ENCODE data around the gene DEPP1. TPM values are rescaled to one million over a fixed set of nuclear protein-coding genes. Genes with fewer than 3 reads are reported as not detected.
A peak's percentile ranks its signal among the peaks of the same experiment; 100 is the strongest.

Gene DEPP1
- total and polyA plus RNA-seq, 2 donors (not counting 3 experiments of a cell fraction or from before 2014, with no cell fraction given) = 364 to 951 TPM

DNA sequence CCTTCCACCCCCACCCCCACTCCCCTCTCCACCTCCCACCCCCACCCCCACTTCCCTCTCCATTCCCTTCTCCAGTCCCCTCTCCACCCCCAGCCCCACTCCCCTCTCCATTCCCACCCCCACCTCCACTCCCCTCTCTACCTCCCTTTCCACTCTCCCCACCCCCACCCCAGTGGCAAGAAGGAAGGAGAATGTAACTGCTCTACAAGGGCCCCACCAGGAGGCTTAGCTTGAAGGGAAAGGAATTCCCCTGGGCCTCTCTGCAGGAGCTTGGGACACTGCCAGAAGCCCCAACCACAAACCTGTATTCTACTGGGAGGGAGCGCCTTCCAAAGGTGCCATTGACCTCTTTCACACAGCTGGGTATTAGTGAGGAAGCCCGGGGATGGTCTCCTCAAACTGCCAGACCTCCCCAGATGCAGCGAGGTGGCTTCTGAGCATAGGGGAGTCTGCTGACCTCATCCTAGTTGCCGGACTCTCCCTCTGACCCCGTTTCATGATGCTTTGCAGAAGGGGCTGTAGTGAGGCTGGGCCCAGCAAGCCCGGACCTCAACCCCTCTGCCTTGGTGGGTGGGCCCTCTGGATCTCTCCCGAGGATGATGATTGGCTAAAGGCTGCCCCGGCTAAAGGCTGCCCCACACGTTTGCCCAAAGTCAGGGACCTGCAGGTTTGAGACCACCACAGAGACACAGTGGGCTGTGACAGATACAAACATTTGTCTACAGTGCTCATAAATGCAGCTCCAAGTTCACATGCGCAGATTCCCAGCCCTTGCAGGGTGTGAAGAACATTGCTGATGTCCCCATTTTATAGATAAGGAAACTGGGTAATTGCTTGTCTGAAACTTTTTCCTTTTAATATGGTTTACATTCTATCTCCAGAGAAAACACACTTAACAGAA lies 2.9 kb downstream of the DEPP1 start:
- no peaks in the 10 kb centered on the region for H3K9me3 ChIP-seq (replicated peaks; ENCODE audit: control insufficient read depth, insufficient read depth, low read length)
- H3K79me2 ChIP-seq (ENCODE audit: control insufficient read depth, insufficient read depth, low read length) = no peaks in the 10 kb centered on the region
- BruUV-seq (replicated peaks) = no TSS peak
- no peaks in the 10 kb centered on the region for H3K27me3 ChIP-seq (ENCODE audit: control insufficient read depth in 2 of 2, insufficient read depth in 2 of 2, low read length in 2 of 2)
- no peak overlapping the region for H3K27ac ChIP-seq (ENCODE audit: insufficient read depth, low read depth, low read length)
- CTCF ChIA-PET = interaction anchor here (0.6 to 2.0 kb wide), 9 partner anchors 8 to 42 kb away, joined by 3 to 30 read pairs (median 4); no protein-coding TSS in a partner anchor
- DNase-seq (ENCODE audit: low read depth, low spot score) = peak; percentile 96
- FAIRE-seq = no peak
- POLR2A ChIA-PET = interaction anchor here (1.2 to 1.7 kb wide), 4 partner anchors 20 to 28 kb away, joined by 4 to 12 read pairs (median 8); no protein-coding TSS in a partner anchor
- dilution Hi-C loops (cut with MboI; ENCODE audit: extremely low pct_ligation_motif_present, low sequenced_read_pairs) = no loop called here
- peak; percentile 50 for TF ChIP-seq POLR2AphosphoS5 (IDR thresholded peaks at IDR 0.05; ENCODE audit: insufficient read depth, low read depth, low read length)
- no peak for TF ChIP-seq POLR2A (IDR thresholded peaks at IDR 0.05; ENCODE audit: low read depth, low read length)
- TF ChIP-seq MYC (IDR thresholded peaks at IDR 0.05; ENCODE audit: low read depth, low read length) = no peak
- H4K20me1 ChIP-seq (replicated peaks; ENCODE audit: control insufficient read depth, extremely low read depth, insufficient read depth, low read length) = no peaks in the 10 kb centered on the region
- no peak overlapping the region for H2AFZ ChIP-seq (ENCODE audit: low read depth, low read length)
- H3K4me2 ChIP-seq (ENCODE audit: insufficient read depth, low read length) = peak overlapping the region; percentile 23
- H3K9me1 ChIP-seq (replicated peaks; ENCODE audit: control insufficient read depth, extremely low read depth, insufficient read depth, low read length) = no peaks in the 10 kb centered on the region
- peaks cover 28% of the 10 kb centered on the region for H3K4me1 ChIP-seq (ENCODE audit: control insufficient read depth, extremely low read depth, insufficient read depth, low read length)
- intact Hi-C loops (cut with micrococcal nuclease) = loop anchor here (1.0 to 10.0 kb wide), 5 partner anchors 16 to 1301 kb away; partner anchors contain the start of gene RASSF4
- H3K36me3 ChIP-seq (ENCODE audit: control insufficient read depth in 2 of 2, extremely low read depth in 1 of 2, insufficient read depth in 2 of 2, low read length in 2 of 2) = peaks cover 0 to 11% of the 10 kb centered on the region in 2 experiments
- peak overlapping the region; percentile 5 for H3K9ac ChIP-seq (replicated peaks; ENCODE audit: extremely low read depth, insufficient read depth, low read length)
- H3K4me3 ChIP-seq (replicated peaks in 1 of 3; ENCODE audit: insufficient read depth in 1 of 3, low read depth in 1 of 3, low read length in 3 of 3) = peak overlapping the region in 2 of 3 experiments; percentile 58 to 82

DNA sequence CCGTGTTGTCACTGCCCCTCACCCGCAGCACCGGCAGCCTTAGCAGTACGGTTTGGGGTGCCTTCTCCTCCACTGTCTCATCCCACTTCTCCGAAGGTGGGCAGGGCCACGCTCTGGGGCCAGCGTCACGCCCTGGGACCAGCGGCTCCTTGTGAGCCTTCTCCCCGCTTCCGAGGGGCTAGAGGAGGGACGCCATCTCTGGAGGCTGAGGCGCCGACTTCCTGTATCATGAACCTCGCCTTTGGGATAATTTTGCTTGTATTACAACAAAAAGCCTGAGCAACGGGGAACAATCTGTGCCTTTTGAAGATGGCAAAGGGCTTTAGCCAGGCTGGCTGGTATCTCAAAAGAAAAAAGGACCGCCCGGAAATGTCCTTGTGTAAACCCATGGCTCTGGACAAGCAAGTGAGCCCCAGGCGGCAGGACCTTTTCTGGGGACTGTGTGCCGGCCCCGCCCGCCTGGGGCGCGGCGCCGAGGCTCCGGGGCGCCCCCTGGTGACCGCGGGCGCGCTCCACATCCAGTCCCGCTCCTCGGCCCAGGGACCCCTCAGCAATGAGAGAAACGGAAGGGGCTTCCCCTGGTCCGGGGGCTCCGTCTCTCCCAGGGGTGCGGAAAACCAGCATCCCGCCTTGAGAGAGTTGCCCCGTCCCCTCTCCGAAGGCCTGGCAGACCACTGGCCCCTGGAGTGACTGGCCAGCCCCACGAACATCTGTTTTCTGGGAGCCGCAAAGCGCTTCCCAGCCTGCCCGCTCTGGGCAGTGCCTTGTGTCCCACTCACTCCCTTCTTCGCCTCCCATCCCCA lies 3.8 kb downstream of the DEPP1 start:
- Histone ChIP-seq H3K4me1 (ENCODE audit: control insufficient read depth, extremely low read depth, insufficient read depth, low read length) (peaks cover 20% of the 10 kb centered on the region), H3K27me3 (ENCODE audit: control insufficient read depth in 2 of 2, insufficient read depth in 2 of 2, low read length in 2 of 2) (no peaks in the 10 kb centered on the region), H3K9me1 (replicated peaks; ENCODE audit: control insufficient read depth, extremely low read depth, insufficient read depth, low read length) (no peaks in the 10 kb centered on the region), H3K79me2 (ENCODE audit: control insufficient read depth, insufficient read depth, low read length) (no peaks in the 10 kb centered on the region), H3K36me3 (ENCODE audit: control insufficient read depth in 2 of 2, extremely low read depth in 1 of 2, insufficient read depth in 2 of 2, low read length in 2 of 2) (peaks cover 0 to 11% of the 10 kb centered on the region in 2 experiments), H3K9ac (replicated peaks; ENCODE audit: extremely low read depth, insufficient read depth, low read length) (peak overlapping the region; percentile 68), H3K4me3 (replicated peaks in 1 of 3; ENCODE audit: insufficient read depth in 1 of 3, low read depth in 1 of 3, low read length in 3 of 3) (peak overlapping the region in 2 of 3 experiments; percentile 22 to 48), H3K27ac (ENCODE audit: insufficient read depth, low read depth, low read length) (peak overlapping the region; percentile 60), H3K4me2 (ENCODE audit: insufficient read depth, low read length) (peak overlapping the region; percentile 66), H3K9me3 (replicated peaks; ENCODE audit: control insufficient read depth, insufficient read depth, low read length) (no peaks in the 10 kb centered on the region), H4K20me1 (replicated peaks; ENCODE audit: control insufficient read depth, extremely low read depth, insufficient read depth, low read length) (no peaks in the 10 kb centered on the region), H2AFZ (ENCODE audit: low read depth, low read length) (peak overlapping the region; percentile 95)
- dilution Hi-C loops (cut with MboI; ENCODE audit: extremely low pct_ligation_motif_present, low sequenced_read_pairs) = no loop called here
- intact Hi-C loops (cut with micrococcal nuclease) = loop anchor here (1.0 to 10.0 kb wide), 5 partner anchors 16 to 1300 kb away; partner anchors contain the start of gene RASSF4
- POLR2A ChIA-PET = interaction anchor here (1.2 to 1.7 kb wide), 4 partner anchors 20 to 29 kb away, joined by 4 to 12 read pairs (median 8); no protein-coding TSS in a partner anchor
- CTCF ChIA-PET = interaction anchor here (1.0 to 2.3 kb wide), 8 partner anchors 8 to 42 kb away, joined by 3 to 30 read pairs (median 8); no protein-coding TSS in a partner anchor
- BruUV-seq (replicated peaks) = no TSS peak
- TF ChIP-seq FOS (IDR thresholded peaks at IDR 0.05; ENCODE audit: borderline replicate concordance, insufficient read depth, low read length) = no peak
- TF ChIP-seq, protein P1, sequence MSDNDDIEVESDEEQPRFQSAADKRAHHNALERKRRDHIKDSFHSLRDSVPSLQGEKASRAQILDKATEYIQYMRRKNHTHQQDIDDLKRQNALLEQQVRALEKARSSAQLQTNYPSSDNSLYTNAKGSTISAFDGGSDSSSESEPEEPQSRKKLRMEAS (IDR thresholded peaks at IDR 0.05; ENCODE audit: insufficient read depth, insufficient read length) = no peak
- TF ChIP-seq, protein P2, sequence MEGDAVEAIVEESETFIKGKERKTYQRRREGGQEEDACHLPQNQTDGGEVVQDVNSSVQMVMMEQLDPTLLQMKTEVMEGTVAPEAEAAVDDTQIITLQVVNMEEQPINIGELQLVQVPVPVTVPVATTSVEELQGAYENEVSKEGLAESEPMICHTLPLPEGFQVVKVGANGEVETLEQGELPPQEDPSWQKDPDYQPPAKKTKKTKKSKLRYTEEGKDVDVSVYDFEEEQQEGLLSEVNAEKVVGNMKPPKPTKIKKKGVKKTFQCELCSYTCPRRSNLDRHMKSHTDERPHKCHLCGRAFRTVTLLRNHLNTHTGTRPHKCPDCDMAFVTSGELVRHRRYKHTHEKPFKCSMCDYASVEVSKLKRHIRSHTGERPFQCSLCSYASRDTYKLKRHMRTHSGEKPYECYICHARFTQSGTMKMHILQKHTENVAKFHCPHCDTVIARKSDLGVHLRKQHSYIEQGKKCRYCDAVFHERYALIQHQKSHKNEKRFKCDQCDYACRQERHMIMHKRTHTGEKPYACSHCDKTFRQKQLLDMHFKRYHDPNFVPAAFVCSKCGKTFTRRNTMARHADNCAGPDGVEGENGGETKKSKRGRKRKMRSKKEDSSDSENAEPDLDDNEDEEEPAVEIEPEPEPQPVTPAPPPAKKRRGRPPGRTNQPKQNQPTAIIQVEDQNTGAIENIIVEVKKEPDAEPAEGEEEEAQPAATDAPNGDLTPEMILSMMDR (IDR thresholded peaks at IDR 0.05; ENCODE audit: extremely low read depth in 1 of 2, insufficient read depth in 1 of 2, low read depth in 1 of 2, low read length in 2 of 2) = peak; percentile 81 to 95
- TF ChIP-seq GATA2 (IDR thresholded peaks at IDR 0.05; ENCODE audit: insufficient read depth, insufficient read length, low read depth, low read length) = no peak
- TF ChIP-seq POLR2AphosphoS5 (IDR thresholded peaks at IDR 0.05; ENCODE audit: insufficient read depth, low read depth, low read length) = peak; percentile 62
- TF ChIP-seq EZH2 (IDR thresholded peaks at IDR 0.05; ENCODE audit: borderline replicate concordance, low read depth, low read length, severe bottlenecking) = no peak
- no peak for TF ChIP-seq JUN (IDR thresholded peaks at IDR 0.05; ENCODE audit: borderline replicate concordance, insufficient read depth, insufficient read length, low read depth)
- peak; percentile 60 for TF ChIP-seq POLR2A (IDR thresholded peaks at IDR 0.05; ENCODE audit: low read depth, low read length)
- no peak for TF ChIP-seq MYC (IDR thresholded peaks at IDR 0.05; ENCODE audit: low read depth, low read length)
- DNase-seq (ENCODE audit: low read depth, low spot score) (peak; percentile 90), FAIRE-seq (peak; percentile 85)
